ENCODE results near the gene CDKL1. TPM values are rescaled to one million over a fixed set of nuclear protein-coding genes. Genes with fewer than 3 reads are reported as not detected.

Gene CDKL1
- 1.1 and 5.0 TPM in 2 replicates for total RNA-seq (2014; rRNA removed; shearing (Covaris generic))
- 2.2 and 2.9 TPM in 2 replicates for polyA plus RNA-seq (2016; fragmentation: Nextera tagmentation; extraction: Ambion mirVana)

GRCh38 chr14:50396631-50397389, at the start of gene CDKL1:
CDKL1 (minus strand) TSS chr14:50396881; CDS start chr14:50395868, 1,013 bp downstream.
- in situ Hi-C loops (cut with MboI): no loop called here
- no peaks in the 10 kb centered on the region for H4K20me1 ChIP-seq (ENCODE audit: insufficient read depth)
- peak within 1 kb of the TSS; percentile 89 for H3K9ac ChIP-seq
- no peaks in the 10 kb centered on the region for H3K9me2 ChIP-seq (ENCODE audit: insufficient read depth)
- peak within 1 kb of the TSS; percentile 91 for H2AFZ ChIP-seq
- TF ChIP-seq EZH2 (IDR thresholded peaks at IDR 0.05; ENCODE audit: insufficient read depth, poor library complexity, severe bottlenecking) (no peak), EZH2phosphoT487 (IDR thresholded peaks at IDR 0.05; ENCODE audit: insufficient read depth, low read depth) (no peak)
- H3K9me3 ChIP-seq (ENCODE audit: low read depth): no peaks in the 10 kb centered on the region
- peak within 1 kb of the TSS; percentile 86 for H3K4me3 ChIP-seq
- no peaks in the 10 kb centered on the region for H3K27me3 ChIP-seq (replicated peaks; ENCODE audit: insufficient read depth)
- peak; percentile 83 for DNase-seq
- no peaks in the 10 kb centered on the region for H3K79me2 ChIP-seq (ENCODE audit: insufficient read depth)
- H3F3A ChIP-seq (ENCODE audit: insufficient read depth): peaks cover 17% of the 10 kb centered on the region
- no peaks in the 10 kb centered on the region for H3K36me3 ChIP-seq (ENCODE audit: low read depth)
- H3K27ac ChIP-seq: peak within 1 kb of the TSS; percentile 75
- peak within 1 kb of the TSS; percentile 86 for H3K4me2 ChIP-seq (ENCODE audit: unreplicated experiment)
- WGBS, 2 experiments (ENCODE audit: low coverage in 1 of 2, low lambda C conversion rate in 2 of 2, missing lambda C conversion rate in 2 of 2): 1% methylated on average over 61 to 63 of the region's 77 CpGs
- H3K4me1 ChIP-seq (ENCODE audit: insufficient read depth): peaks cover 14% of the 10 kb centered on the region

- no peak overlapping the region for H3K4me3 ChIP-seq
- H3K4me2 ChIP-seq (ENCODE audit: unreplicated experiment): no peak overlapping the region
- H3K27ac ChIP-seq: no peak overlapping the region
- no peaks in the 10 kb centered on the region for H3K27me3 ChIP-seq (replicated peaks; ENCODE audit: insufficient read depth)
- H4K20me1 ChIP-seq (ENCODE audit: insufficient read depth): no peaks in the 10 kb centered on the region
- in situ Hi-C loops (cut with MboI): no loop called here
- peaks cover 57% of the 10 kb centered on the region for H3K36me3 ChIP-seq (ENCODE audit: low read depth)
- no peaks in the 10 kb centered on the region for H3K9me3 ChIP-seq (ENCODE audit: low read depth)
- no peak overlapping the region for H3K9ac ChIP-seq
- H3K79me2 ChIP-seq (ENCODE audit: insufficient read depth): no peaks in the 10 kb centered on the region
- no peak overlapping the region for H2AFZ ChIP-seq
- H3F3A ChIP-seq (ENCODE audit: insufficient read depth): peaks cover 7% of the 10 kb centered on the region; the same call in 1 of the 2 replicates
- TF ChIP-seq EZH2 (IDR thresholded peaks at IDR 0.05; ENCODE audit: insufficient read depth, poor library complexity, severe bottlenecking): no peak
- no peak for TF ChIP-seq EZH2phosphoT487 (IDR thresholded peaks at IDR 0.05; ENCODE audit: insufficient read depth, low read depth)
- H3K4me1 ChIP-seq (ENCODE audit: insufficient read depth): no peaks in the 10 kb centered on the region
- no peaks in the 10 kb centered on the region for H3K9me2 ChIP-seq (ENCODE audit: insufficient read depth)
- DNase-seq: no peak
Observed at GRCh38 chr14:50434528-50434927, 37.8 kb upstream of the CDKL1 start.

- DNase-seq: no peak
- Histone ChIP-seq H4K20me1 (ENCODE audit: insufficient read depth) (no peaks in the 10 kb centered on the region), H3K4me1 (ENCODE audit: insufficient read depth) (no peaks in the 10 kb centered on the region), H3K9me3 (ENCODE audit: low read depth) (no peaks in the 10 kb centered on the region), H3K27ac (no peak overlapping the region), H3K4me3 (no peak overlapping the region), H3K9me2 (ENCODE audit: insufficient read depth) (no peaks in the 10 kb centered on the region), H3F3A (ENCODE audit: insufficient read depth) (peaks cover 7% of the 10 kb centered on the region; the same call in 1 of the 2 replicates), H3K4me2 (ENCODE audit: unreplicated experiment) (no peak overlapping the region), H3K36me3 (ENCODE audit: low read depth) (peaks cover 62% of the 10 kb centered on the region), H3K9ac (no peak overlapping the region), H2AFZ (no peak overlapping the region), H3K27me3 (replicated peaks; ENCODE audit: insufficient read depth) (no peaks in the 10 kb centered on the region), H3K79me2 (ENCODE audit: insufficient read depth) (no peaks in the 10 kb centered on the region)
- no peak for TF ChIP-seq EZH2 (IDR thresholded peaks at IDR 0.05; ENCODE audit: insufficient read depth, poor library complexity, severe bottlenecking)
- 94 to 100% methylated on average over 1 of the region's 1 CpG for WGBS, 2 experiments (ENCODE audit: low coverage in 1 of 2, low lambda C conversion rate in 2 of 2, missing lambda C conversion rate in 2 of 2)
- in situ Hi-C loops (cut with MboI): no loop called here
Observed at GRCh38 chr14:50432131-50432530, 35.5 kb upstream of the CDKL1 start.

- in situ Hi-C loops (cut with MboI): no loop called here
- DNase-seq: peak; percentile 60
- no peaks in the 10 kb centered on the region for H3K9me3 ChIP-seq (ENCODE audit: low read depth)
- H3F3A ChIP-seq (ENCODE audit: insufficient read depth): peaks cover 13% of the 10 kb centered on the region
- peak overlapping the region; percentile 26 for H3K4me2 ChIP-seq (ENCODE audit: unreplicated experiment)
- peak overlapping the region; percentile 8; the same call in 1 of the 2 replicates for H3K27ac ChIP-seq
- no peak overlapping the region for H3K9ac ChIP-seq
- no peaks in the 10 kb centered on the region for H4K20me1 ChIP-seq (ENCODE audit: insufficient read depth)
- H2AFZ ChIP-seq: no peak overlapping the region
- WGBS, 2 experiments (ENCODE audit: low coverage in 1 of 2, low lambda C conversion rate in 2 of 2, missing lambda C conversion rate in 2 of 2): 54 to 66% methylated on average over 3 of the region's 3 CpGs
- TF ChIP-seq EZH2phosphoT487 (IDR thresholded peaks at IDR 0.05; ENCODE audit: insufficient read depth, low read depth): no peak
- no peak for TF ChIP-seq EZH2 (IDR thresholded peaks at IDR 0.05; ENCODE audit: insufficient read depth, poor library complexity, severe bottlenecking)
- no peaks in the 10 kb centered on the region for H3K27me3 ChIP-seq (replicated peaks; ENCODE audit: insufficient read depth)
- peaks cover 48% of the 10 kb centered on the region for H3K36me3 ChIP-seq (ENCODE audit: low read depth)
- H3K9me2 ChIP-seq (ENCODE audit: insufficient read depth): no peaks in the 10 kb centered on the region
- no peak overlapping the region for H3K4me3 ChIP-seq
- no peaks in the 10 kb centered on the region for H3K79me2 ChIP-seq (ENCODE audit: insufficient read depth)
- peaks cover 12% of the 10 kb centered on the region for H3K4me1 ChIP-seq (ENCODE audit: insufficient read depth)
Observed at GRCh38 chr14:50425816-50426215, 29.1 kb upstream of the CDKL1 start.

Data from GM23248 (cell line).